LNCAP (cell line): ENCODE results near the gene CHIA.

Source experiments
- TF ChIP-seq, protein P1 (sequence below): fragments of 450-650 bp; IDR thresholded peaks from 2 replicates; pipeline ENCODE4 v1.5.1; 2017; ENCODE audit warnings: mild to moderate bottlenecking

Gene CHIA

DNA sequence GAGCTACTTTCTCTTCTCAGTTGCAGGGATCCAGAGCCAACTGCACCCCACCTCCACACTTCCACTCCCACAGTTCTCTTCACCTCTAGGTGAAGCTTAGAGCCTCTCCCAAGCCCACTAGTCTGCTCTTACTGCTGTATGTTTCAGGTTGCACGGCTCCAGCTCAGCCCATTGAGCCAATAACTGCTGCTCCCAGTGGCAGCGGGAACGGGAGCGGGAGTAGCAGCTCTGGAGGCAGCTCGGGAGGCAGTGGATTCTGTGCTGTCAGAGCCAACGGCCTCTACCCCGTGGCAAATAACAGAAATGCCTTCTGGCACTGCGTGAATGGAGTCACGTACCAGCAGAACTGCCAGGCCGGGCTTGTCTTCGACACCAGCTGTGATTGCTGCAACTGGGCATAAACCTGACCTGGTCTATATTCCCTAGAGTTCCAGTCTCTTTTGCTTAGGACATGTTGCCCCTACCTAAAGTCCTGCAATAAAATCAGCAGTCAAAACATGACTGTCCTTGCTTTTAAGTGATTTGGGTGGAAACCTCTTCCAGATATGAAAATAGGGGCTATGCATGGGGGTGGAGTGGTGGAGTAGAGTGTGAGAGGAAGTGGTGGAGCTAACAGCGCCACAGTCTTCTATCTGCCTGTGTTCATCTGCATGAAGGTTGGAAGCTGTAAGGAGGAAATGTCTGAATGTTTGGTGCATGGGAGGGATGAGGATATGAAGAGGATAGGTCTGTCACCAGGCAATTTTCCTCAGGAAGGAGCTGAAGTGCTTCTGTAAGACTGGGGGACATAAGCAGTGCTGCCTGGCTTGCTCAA, 29.6 kb downstream of the CHIA start:
- TF ChIP-seq, protein P1, sequence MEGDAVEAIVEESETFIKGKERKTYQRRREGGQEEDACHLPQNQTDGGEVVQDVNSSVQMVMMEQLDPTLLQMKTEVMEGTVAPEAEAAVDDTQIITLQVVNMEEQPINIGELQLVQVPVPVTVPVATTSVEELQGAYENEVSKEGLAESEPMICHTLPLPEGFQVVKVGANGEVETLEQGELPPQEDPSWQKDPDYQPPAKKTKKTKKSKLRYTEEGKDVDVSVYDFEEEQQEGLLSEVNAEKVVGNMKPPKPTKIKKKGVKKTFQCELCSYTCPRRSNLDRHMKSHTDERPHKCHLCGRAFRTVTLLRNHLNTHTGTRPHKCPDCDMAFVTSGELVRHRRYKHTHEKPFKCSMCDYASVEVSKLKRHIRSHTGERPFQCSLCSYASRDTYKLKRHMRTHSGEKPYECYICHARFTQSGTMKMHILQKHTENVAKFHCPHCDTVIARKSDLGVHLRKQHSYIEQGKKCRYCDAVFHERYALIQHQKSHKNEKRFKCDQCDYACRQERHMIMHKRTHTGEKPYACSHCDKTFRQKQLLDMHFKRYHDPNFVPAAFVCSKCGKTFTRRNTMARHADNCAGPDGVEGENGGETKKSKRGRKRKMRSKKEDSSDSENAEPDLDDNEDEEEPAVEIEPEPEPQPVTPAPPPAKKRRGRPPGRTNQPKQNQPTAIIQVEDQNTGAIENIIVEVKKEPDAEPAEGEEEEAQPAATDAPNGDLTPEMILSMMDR: no peak

DNA sequence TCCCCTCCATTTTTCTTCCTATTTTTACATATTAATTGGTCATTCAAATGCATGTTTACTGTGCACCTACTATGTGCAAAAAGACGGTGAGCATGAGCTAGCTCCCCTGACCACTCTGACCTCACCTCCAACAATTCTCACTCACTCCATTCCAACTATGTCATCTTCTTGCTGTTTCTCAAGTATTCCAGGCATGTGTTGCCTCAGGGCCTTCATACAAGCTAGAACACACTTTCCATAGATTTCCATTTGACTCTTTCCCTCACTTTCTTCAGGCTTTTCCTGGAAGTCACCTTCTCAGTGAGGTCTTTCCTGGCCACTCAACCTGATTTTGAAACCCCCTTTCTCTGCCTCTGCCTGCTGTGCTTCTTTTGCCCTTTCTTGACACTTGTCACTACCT, 32.6 kb downstream of the CHIA start:
- TF ChIP-seq, protein P1: no peak

DNA sequence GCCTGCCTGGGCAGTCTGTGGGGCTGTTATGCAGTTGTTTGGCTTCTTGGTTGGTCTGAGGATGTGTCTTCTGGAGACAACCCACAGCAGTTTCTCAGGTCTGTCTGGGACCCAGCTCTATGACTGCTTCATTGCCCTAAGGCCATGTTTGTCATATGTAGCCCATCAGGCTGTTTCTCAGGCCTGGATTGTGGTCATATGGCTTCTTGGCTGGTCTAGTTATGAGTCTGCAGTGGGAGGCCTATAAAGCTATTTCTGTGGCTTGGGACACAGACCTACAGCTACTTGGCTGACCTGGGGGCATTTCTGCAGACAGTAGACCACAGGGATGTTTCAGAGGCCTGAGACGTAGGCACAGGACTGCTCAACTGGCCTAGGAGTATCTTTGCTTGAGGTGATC, 41.5 kb downstream of the CHIA start:
- TF ChIP-seq, protein P1: no peak

GRCh38 chr1:111334169-111334568, 43.5 kb downstream of the CHIA start:
- TF ChIP-seq, protein P1: peak; percentile 75

DNA sequence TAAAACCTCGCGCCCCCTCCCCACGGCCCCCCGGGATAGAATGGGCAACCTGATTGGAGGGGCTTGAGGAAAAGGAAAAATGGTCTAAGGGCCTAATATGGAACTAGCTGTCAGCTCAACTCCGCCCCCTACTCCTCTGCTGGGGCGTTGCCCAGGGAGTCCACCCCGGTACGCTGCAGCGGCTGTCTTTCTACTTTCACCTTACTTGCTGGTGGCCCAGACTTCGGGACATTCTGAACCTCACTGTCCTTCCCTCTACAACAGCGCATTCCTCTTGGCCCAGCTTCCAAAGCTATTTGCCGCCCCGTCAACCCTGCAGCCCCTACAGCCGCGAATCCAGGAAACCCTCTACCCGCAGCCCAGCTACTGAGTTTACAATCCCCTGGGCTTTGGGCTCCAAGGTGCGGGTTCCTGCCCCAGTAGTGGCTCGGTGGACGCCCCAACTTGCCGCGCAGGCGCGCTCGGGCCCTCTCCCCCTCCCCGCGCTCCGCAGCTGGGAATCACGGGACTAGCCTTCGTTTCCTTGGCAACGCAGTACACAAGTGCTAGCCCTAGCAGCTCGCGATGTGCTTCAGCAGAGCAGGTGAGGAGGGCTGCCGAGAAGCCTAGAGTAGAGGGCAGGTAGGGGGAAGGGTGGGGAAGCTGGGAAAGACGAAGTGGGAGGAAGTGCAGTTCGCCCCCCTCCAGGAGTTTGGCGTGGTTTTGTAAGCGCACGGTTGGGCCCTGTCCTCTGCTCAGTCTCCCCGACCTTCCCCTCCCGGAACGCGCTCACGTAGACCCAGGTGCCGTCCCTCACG, 55.6 kb downstream of the CHIA start:
- TF ChIP-seq, protein P1: no peak

DNA sequence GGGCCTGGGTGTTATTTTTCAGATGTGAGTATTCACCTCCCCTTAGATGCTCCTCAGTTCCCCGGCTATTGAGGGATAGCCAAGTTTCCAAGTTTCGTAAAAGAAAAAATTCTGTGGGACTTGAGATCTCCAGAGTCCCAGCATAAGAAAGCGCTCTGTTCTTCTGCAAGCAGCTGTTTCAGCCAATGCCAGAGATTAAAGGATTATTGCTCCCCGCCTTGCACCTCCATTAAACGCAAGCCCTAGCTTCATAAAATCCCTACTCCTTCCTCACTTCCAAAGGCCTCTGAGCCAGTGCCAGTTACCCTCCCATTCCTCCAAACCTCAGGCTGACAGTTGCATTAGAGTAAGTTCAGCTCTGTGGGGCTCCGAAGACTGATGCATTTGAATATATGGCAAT, 56.4 kb downstream of the CHIA start:
- TF ChIP-seq, protein P1: no peak

DNA sequence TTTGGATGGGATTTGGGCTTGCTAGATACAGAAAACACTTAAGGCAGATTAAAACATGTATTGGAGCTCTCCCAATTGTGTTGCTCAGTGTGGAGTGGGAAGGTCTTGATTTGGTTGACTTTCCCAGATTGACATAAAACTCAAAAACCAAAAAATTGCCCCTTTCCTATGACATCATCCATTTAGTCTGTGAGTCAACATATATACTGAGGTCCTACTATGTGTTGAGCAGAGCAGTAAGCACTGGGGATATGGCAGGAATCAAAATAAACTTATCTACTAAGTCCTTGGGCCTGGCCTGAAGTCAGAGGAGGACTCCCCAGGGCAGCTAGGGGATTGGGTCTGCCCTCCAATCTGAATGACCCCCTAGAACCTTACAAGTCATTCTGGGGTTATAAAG, 61.0 kb downstream of the CHIA start:
- TF ChIP-seq, protein P1: no peak
